Activated CD8-positive, alpha-beta memory T cell treated with anti-CD3 and anti-CD28 coated beads for 24 hours (primary cell): ENCODE results near the gene BUD13.
"Not testable (repeated sequence)": the region's sequence is repeated elsewhere in the genome, so short reads cannot be mapped to it uniquely, and the experiment has no call there.

Experiments used
- DNase-seq: peaks from one replicate; pipeline ENCODE4 v3.0.0-alpha.2; 2020

BUD13 gene, protein sequence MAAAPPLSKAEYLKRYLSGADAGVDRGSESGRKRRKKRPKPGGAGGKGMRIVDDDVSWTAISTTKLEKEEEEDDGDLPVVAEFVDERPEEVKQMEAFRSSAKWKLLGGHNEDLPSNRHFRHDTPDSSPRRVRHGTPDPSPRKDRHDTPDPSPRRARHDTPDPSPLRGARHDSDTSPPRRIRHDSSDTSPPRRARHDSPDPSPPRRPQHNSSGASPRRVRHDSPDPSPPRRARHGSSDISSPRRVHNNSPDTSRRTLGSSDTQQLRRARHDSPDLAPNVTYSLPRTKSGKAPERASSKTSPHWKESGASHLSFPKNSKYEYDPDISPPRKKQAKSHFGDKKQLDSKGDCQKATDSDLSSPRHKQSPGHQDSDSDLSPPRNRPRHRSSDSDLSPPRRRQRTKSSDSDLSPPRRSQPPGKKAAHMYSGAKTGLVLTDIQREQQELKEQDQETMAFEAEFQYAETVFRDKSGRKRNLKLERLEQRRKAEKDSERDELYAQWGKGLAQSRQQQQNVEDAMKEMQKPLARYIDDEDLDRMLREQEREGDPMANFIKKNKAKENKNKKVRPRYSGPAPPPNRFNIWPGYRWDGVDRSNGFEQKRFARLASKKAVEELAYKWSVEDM

DNA sequence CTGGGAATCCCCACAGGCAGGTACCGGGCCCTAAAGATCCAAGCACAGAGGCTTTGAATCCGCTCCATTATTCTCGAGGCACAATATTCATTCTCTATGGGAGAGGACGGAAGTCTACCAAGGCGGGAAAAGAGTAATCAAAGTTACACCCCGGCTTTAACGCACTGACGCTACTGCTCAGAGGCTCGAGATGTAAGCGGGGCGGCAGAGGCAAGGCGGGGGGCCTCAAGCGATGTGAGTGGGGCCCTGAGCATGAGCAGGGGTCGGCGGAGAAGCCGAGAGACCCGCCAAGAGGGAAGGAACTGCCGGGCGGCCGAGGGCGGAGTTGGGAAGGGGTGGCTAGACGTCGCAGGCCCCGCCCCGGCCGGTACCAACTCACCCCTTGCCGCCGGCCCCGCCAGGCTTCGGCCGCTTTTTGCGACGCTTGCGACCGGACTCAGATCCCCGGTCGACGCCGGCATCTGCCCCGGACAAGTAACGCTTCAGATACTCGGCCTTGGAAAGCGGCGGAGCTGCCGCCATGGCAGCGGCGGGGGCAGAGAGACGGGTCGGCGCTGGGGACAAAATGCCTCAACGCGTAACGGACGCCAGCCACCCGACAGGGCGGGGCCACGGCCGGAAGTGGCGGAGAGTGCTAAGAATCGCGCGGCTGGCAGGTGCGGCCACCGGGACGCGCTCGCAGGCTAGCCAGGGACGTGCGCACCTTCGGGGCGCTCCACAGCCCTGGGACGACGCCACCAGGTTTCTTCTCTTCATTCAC is at the start of gene BUD13:
BUD13 (minus strand) TSS at position 545 of the 760 bp plus-strand sequence; CDS start at position 522, 23 bp downstream.
- peak; percentile 99 for DNase-seq

DNA sequence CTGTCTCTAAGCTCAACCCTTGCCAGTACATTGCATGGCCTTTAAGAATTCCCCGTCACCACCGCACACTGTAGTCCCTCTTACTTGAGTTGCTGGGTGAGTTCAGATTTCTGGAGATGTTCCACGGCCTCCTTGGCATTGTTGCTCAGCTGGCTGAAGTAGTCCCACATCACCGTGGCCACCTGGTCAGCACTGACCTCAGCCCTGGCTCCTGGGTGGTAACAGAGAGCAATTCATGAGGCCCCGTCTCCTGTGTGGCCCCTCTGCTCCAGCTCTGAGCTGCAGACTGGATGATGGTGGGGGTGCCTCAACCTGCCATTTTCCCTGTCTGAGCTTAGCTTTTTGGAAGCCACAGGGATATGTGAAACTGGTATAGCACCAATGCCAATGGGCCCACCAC is 49.8 kb upstream of the BUD13 start:
- no peak for DNase-seq

DNA sequence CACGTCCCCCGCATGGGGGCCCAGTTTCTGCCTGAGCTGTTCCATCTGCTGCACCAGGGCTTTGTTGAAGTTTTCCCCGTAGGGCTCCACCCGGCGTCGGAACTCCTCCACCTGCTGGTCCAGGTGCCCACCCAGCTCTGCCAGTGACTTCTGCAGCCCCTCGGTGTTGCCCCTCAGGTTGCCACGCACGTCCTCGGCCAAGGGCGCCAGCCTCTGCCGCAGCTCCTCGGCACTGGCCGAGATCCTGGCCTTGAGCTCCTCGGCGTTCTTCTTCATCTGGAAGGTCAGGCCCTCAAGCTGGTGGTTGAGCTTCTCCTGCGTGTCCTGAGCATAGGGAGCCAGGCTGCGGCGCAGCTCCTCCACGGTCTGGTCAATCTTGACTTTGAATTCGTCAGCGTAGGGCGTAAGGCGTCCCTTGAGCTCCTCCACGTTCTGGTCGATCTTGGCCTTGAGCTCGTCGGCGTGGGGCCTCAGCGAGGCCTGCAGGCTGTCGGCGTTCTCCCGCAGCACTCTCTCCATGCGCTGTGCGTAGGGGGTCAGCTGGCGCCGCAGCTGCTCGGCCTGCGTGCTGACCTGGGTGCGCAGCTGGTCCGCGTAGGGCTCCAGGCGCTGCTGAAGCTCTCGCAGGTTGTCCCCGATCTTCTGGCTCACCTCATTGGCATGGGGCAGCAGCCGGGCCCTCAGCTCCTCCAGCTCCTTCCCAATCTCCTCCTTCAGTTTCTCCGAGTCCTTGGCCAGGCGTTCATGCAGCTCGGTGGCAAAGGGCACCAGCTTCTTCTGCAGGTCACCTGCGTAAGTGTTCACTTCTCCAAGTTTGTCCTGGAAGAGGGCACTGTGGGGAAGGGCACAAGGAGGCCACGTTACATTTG is 48.5 kb upstream of the BUD13 start:
- no peak for DNase-seq

DNA sequence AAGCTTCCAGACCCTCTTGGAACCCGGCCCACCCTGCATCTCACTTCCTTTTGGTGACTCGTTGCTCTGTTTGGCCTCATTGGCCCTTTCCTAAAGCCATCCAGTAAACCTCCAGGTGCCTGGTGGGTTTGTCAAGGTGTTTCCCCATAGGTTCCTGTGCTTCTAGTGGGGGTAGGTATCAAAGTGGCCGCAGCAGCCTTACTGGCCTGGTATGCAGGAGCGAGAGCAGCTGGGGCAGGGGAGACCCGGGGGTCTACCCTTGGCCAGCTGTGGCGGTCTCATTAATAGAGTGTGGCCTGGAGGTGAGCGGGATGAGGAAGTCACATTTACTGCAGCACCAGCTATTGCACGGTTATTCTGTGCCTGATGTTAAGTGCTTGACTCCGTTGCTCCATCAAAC is 46.3 kb upstream of the BUD13 start:
- DNase-seq, result no peak

DNA sequence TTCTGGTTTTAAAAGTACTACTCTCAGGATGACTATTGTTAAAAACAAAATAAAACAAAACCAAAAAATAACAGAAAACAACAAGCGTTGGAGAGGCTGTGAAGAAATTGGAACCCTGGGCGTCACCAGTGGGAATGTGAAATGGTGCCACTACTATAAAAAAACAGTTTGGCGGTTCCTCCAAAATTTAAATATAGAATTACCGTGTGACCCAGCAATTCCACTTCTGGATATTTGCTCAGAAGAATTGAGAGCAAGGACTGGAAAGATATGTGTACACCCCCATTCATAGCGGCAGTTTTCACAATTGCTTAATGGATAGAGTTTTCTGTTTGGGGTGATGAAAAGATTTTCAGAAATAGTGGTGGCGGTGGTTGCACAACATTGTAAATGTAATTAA is 41.7 kb upstream of the BUD13 start:
- no peak for DNase-seq

DNA sequence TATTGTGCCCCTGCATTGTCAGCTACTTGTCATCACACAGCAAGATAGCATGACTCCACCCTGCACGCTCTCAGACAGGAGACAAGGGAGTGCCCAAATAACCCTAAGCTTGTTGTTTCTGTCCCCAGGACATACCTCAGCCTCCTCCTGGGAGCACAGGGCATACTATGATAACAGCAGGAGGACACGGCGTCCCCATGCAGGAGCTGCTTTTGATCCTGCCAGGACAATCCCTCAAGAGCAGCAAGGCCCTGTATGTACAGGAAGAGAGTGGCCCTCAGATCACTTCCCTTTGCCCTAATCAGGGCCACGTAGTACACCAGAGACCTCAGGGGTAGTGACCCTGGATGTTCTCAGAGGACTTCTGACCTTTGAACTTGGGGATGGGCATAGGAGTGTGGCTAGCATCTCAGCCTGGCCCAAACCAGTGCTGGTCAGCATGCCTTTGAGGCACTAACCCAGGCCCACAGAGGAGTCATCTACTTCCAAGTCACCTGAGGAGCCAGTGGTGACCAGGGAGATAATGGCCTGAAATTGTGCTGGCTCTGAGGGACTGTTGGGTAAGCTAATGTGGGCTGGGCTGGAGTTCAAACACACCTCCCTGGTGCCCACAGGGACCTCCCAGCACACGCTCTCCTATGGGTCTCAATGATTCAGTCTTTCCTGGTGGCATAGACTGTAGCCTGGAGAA is 41.1 kb upstream of the BUD13 start:
- no peak for DNase-seq

DNA sequence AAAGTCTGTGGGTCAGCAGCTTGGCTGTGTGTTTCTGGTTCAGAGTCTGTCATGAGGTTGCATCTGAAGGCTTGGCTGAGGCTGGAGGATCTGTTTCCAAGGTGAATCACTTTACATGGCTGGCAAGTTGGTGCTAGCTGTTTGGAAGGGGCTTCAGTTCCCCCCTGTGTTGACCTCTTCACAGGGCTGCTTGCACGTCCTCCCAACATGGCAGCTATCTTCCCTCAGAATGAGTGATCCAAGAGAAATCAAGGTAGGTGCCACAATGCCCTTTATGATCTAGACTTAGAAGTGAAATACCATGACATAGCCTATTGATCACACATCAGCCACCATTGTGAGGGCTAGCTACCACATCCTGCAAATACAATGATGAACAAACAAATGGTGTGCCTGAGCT is 40.4 kb upstream of the BUD13 start:
- no peak for DNase-seq

DNA sequence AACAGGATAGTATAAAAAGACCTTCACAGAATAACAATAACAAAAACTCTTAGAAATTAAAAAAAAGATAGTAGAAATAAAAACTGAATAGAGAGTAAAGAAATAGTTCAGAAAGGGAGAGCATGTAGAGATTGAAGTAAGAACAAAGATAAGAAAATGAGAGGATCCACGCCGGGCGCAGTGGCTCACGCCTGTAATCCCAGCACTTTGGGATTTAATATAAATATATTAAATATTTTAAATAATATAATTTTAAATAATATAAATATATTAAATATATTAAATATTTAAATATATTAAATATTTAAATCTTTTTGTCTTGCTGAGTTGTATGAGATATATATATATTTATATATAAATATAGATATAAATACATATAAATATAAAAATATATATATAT is 39.3 kb upstream of the BUD13 start:
- DNase-seq, result no peak

DNA sequence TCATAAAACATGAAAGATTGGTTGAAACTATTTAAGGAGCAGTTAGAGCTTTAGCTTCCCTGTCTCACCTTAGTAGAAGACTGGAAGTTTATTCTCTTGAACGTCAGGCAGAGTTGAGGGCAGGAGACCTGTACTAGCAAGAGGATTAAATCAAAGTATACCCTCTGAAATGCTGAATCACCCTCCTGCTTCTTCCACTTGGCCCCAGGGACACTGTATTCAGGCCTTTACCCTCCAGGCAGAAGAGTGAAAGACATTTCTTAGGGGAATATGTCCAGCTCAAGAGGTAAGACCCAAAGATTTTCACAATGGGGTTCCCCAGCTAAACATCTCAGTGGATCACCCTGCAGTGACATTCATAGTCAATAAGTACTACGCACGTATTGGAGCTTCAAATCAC is 38.4 kb upstream of the BUD13 start:
- no peak for DNase-seq

DNA sequence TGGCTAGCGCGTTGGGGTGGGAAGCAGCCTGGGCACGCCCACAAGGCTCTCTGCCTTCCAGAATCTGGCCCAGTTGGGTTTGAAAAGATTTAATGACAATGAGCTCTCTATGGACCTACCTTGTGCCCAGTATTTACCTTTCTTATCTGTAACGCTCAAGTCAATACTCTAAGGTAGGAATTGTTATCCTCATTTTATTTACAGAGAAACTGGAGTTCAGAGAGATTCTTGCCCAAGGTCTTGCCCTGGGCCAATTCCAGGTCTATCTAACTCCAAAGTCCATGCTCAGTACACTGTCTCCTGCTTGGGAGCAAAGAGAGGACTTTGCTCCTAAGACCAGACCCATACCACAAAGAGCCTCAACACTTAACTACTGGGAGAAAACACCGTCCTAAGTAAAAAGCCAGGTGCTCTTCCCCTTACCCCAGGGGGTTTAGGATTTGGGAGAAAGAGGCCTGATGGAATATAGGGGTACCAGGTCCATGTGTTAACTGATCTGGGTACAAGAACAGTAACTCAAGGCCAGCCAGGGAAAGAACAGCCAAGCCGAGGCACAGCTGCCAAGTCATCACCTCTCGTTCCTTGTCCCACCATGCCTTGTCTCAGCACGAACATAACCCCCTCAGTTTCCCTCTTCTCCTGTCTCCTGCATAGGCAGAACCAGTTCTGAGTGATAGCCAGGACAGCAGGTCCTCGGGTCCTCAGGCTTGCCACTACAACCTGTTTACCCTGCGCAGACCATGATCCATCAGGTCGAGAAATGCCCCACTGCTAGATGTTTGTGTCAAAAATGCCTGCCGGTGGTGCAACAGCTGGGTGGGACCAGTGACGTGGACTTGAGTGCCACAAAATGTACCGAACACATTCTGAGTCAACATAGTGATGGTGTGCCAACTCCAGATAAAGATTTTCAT is 35.7 kb upstream of the BUD13 start:
- DNase-seq, result no peak

DNA sequence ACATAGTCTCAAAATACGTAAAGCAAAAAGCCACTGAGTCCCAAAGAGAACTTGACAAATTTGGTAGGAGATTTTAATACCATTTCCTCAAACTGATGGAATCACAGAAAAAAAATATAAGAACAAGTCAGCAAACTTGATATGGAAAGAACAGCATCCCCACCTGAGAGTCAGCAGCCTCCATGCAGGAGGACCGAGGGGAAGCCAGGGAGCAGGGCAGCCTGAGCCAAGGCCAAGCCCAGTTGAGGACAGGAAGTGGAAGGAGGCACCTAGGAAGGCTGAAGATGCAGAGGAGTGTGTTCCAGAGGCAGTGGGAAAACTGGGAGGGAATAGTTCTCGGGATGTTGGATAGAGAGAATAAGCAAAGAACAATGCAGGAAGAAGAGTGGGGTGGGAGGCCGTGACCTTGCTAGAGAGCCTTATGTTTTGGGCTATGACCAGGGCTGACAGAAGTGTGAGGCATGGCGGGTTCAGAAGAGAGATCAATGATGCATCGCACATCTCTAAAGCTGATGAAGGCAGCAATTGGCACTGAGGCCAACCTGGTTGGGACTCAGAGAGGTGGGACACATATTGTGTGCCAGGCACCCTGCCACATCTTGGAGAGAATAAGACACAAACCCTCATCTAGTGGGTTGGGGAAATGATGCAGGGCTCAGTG is 34.9 kb upstream of the BUD13 start:
- no peak for DNase-seq

DNA sequence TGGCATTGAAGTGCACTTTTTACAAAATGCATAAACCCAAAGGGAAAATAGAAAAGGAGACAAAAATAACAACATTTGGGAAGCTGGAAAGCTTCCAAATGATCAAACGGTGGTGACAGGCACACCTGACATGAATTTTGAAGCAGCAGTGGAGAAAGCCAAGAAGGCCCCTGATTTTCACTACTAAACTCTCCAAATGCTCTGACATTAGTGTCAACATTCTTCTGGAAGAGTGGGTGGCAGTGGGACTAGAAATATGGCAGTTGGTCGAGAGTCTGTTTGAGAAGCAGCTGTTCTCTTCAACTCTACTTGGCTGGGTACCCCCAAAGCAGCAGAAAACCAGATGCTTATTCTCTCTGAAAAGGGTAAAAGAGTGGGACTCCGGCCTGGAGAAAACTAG is 31.2 kb upstream of the BUD13 start:
- DNase-seq, result no peak

DNA sequence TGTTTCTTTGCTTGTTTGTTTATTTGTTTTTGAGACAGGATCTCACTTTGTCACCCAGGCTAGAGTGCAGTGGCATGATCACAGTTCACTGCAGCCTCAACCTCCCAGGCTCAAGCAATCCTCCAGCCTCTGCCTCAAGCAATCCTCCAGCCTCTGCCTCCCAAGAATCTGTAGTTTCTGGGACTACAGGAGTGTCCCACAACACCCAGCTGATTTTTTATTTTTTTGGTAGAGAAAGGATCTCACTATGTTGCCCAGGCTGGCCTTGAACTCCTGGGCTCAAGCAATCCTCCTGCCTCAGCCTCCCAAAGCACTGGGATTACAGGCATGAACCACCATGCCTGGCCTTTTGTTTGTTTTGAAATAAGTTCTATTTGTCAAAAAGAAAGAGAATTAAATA is 28.9 kb upstream of the BUD13 start:
- not testable (repeated sequence) for DNase-seq

DNA sequence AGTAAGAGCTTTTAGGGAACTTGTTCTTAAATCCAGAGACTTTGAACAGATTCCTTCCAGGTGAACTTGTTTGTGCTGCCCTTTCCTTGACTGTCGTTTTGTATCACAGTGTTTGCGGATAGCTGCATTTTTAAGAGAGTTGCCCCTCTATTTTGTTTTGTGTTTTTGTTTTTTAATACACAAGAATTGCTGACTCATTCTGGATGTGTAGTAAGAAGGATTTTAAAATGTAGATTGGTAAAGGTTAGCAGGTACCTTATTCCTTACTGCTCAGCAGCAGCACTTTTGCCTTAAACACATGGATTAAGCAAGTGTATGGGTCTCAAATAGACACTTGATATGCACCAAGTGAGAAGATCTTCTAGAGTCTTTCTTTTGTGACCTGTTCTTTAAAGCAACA is 27.8 kb upstream of the BUD13 start:
- DNase-seq, result no peak

DNA sequence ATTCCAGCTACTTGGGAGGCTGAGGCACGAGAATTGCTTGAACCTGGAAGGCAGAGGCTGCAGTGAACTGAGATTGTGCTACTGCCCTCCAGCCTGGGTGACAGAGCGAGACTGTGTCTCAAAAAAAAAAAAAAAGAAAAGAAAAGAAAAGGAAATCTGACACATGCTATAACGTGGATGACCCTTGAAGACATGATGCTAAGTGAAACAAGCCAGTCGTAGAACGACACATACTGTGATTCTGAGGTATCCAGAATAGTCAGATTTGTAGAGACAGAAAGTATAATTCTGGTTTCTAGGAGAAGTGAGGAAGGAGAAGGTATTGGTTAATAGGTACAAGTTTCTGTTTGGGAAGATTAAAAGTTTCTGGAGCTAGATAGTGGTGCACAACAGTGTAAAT is 25.6 kb upstream of the BUD13 start:
- DNase-seq, result no peak

DNA sequence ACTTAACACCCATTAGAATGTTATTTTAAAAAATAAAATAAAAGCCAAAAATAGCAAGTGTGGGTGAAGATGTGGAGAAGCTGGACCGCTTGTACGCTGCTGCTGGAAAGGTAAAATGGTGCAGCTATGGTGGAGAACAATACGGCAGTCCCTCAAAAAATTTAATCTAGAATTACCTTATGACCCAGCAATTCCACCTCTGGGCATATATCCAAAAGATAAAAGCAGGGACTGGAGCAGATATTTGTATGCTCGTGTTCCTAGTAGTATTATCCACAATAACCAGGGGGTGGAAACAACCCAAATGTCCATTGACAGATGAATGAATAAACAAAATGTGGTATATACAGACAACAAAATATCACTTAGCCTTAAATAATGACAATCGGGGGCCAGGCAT is 25.0 kb upstream of the BUD13 start:
- no peak for DNase-seq

DNA sequence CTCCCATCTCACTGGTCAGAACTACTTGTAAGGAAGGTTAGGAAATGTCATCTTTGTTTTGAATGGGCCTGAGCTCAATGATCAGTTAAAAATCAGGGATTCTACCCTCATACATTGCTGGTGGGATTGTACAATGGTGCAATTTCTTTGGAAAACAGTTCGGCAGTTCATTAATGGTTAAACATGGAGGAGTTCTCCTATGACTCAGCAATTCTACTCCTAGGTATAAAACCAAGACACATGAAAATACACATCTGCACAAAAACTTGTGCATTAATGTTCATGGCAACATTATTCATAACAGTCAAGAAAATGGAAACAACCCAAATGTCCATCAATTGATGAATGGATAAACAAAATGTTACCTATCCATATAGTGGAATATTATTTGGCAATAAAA is 23.8 kb upstream of the BUD13 start:
- DNase-seq, result no peak

DNA sequence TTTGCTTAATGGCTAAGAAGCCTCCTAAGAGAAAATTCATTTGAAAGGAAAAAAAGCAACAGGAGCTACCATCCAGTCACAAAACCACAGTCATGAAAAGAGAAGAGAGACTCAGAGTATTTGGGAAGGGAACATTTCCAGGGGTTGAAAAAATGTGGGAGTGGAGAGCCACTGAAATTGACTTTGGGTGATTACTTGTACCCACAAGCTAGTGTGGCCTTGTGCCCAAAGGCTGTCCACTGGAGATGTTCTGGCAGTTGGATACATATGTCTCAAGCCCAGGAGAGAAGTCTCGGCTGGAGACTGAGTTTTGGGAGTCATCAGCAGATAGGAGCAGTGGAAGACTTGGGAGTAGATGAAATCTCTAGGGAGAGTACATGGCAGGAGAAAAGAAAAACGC is 22.1 kb upstream of the BUD13 start:
- DNase-seq, result no peak

DNA sequence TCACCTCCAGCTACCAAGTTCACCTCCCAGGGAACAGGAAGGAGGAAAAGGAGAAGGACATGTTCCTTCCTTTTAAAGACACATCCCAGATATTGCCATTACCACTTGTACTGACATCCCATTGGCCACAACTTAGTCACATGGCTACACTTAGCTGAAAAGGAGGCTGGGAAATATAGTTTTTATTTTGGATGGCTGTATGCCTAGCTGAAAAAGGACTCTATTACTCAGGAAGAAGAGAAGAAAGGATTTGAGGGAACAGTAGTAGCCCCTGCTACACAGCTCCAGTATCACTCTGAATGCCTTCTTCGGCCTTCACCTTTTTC is 20.9 kb upstream of the BUD13 start:
- no peak for DNase-seq

DNA sequence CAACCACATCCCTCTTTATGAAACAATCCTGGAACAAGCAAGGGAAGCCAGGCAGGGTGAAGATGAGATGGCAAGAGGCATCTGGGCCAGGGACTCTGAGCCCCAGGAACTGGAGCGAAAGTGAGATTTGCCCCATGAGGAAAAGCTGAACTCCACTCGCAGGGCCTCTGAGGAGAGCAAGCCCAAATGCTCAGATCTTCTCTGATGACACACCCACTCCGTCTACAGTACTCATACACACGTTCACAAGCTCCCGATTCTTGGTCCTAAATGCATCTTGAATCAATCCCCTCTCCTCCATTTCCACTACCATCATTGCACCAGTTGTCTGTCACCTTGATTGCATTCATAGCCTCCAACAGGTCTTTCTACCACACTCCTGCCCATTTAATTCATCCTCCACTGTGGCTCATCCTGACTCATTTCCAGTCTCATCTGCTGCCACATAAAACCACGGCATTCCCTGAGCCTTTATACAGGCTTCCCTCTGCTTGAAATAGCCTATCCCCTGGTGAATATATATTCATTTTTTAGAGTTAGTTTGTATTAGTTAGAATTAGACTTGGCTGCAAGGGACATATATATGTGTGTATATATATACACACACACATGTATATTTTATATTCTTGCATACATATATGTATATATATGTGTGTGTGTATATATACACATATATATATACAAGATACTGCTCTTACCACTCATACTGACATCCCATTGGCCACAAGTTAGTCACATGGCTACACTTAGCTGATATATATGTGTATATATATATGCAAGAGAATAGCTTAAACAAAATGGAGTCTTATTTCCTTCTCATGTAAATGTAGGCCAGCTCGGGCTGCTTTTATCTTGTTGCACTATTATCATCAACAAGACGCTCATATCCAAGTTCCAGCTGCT is 20.3 kb upstream of the BUD13 start:
- DNase-seq, result no peak
